ENCODE data around the gene ME2. TPM values are rescaled to one million over a fixed set of nuclear protein-coding genes. Genes with fewer than 3 reads are reported as not detected.

The ME2 gene
- total RNA-seq, 1 donor from 2014 or later: 54.5 TPM

DNA sequence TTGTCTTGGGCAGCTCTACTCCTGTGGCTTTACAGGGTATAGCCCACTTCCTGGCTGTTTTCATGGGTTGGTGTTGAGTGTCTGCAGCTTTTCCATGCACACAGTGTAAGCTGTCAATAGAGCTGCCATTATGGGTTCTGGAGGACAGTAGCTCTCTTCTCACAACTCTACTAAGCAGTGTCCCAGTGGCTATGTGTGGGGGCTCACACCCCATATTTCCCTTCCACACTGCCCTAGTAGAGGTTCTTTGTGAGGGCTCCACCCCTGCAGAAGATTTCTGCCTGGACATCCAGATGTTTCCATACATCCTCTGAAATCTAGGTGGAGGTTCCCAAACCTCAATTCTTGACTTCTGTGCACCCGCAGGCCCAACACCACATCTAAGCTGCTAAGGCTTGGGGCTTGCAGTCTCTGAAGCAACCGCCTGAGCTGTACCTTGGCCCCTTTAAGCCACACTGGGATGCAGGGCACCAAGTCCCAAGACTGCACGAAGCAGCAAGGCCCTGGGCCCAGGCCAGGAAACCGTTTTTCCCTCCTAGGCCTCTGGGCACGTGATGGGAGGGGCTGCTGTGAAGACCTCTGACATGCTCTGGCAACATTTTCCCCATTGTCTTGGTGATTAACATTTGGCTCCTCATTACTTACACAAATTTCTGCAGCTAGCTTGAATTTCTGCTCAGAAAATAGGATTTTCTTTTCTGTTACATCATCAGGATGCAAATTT, 98.3 kb downstream of the ME2 start:
- DNase-seq: no peak
- intact Hi-C loops (cut with micrococcal nuclease): loop anchor here (10.0 kb wide), 1 partner anchor 48 kb away; no protein-coding TSS in a partner anchor
- TF ChIP-seq, protein P1, sequence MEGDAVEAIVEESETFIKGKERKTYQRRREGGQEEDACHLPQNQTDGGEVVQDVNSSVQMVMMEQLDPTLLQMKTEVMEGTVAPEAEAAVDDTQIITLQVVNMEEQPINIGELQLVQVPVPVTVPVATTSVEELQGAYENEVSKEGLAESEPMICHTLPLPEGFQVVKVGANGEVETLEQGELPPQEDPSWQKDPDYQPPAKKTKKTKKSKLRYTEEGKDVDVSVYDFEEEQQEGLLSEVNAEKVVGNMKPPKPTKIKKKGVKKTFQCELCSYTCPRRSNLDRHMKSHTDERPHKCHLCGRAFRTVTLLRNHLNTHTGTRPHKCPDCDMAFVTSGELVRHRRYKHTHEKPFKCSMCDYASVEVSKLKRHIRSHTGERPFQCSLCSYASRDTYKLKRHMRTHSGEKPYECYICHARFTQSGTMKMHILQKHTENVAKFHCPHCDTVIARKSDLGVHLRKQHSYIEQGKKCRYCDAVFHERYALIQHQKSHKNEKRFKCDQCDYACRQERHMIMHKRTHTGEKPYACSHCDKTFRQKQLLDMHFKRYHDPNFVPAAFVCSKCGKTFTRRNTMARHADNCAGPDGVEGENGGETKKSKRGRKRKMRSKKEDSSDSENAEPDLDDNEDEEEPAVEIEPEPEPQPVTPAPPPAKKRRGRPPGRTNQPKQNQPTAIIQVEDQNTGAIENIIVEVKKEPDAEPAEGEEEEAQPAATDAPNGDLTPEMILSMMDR (IDR thresholded peaks at IDR 0.05; ENCODE audit: borderline replicate concordance): no peak
- Histone ChIP-seq H3K4me1 (peaks cover 12% of the 10 kb centered on the region), H3K4me3 (no peak overlapping the region), H3K27ac (replicated peaks) (no peak overlapping the region), H3K9me3 (replicated peaks) (no peaks in the 10 kb centered on the region), H3K36me3 (peaks cover 63% of the 10 kb centered on the region), H3K27me3 (ENCODE audit: low read depth) (no peaks in the 10 kb centered on the region)

DNA sequence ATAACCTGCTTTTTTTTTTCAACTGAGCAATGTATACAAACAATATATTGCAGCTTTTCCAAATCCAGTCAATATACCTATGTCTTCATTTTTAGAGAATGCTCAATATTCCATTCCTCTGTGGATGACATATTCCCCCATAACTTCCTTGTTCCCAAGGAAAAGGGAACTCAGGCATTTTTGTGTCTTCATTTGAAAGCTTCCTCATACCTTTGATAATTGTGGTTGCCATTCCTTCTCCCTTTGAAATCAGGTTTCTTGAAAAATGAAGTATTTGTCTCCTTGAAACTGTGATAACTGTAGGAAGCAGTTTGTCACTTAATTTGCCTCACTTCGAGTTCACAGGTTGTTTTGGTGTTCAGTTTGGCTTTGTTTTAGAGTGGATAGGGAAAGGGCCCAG, 102.5 kb downstream of the ME2 start:
- no peak overlapping the region for H3K27ac ChIP-seq (replicated peaks)
- intact Hi-C loops (cut with micrococcal nuclease): no loop called here
- H3K4me3 ChIP-seq: no peak overlapping the region
- H3K27me3 ChIP-seq (ENCODE audit: low read depth): no peaks in the 10 kb centered on the region
- DNase-seq: no peak
- H3K9me3 ChIP-seq (replicated peaks): no peaks in the 10 kb centered on the region
- TF ChIP-seq, protein P1 (IDR thresholded peaks at IDR 0.05; ENCODE audit: borderline replicate concordance): no peak
- peaks cover 61% of the 10 kb centered on the region for H3K36me3 ChIP-seq
- H3K4me1 ChIP-seq: peaks cover 3% of the 10 kb centered on the region

GRCh38 chr18:50982086-50982801, 103.3 kb downstream of the ME2 start:
- Histone ChIP-seq H3K27ac (replicated peaks) (no peak overlapping the region), H3K4me3 (no peak overlapping the region), H3K4me1 (peaks cover 12% of the 10 kb centered on the region), H3K9me3 (replicated peaks) (no peaks in the 10 kb centered on the region), H3K36me3 (peaks cover 56% of the 10 kb centered on the region), H3K27me3 (ENCODE audit: low read depth) (no peaks in the 10 kb centered on the region)
- TF ChIP-seq, protein P1 (IDR thresholded peaks at IDR 0.05; ENCODE audit: borderline replicate concordance): no peak
- intact Hi-C loops (cut with micrococcal nuclease): no loop called here
- no peak for DNase-seq

GRCh38 chr18:50982802-50983179, 103.9 kb downstream of the ME2 start:
- intact Hi-C loops (cut with micrococcal nuclease): no loop called here
- DNase-seq: no peak
- Histone ChIP-seq H3K27me3 (ENCODE audit: low read depth) (no peaks in the 10 kb centered on the region), H3K36me3 (peaks cover 51% of the 10 kb centered on the region), H3K4me1 (peaks cover 17% of the 10 kb centered on the region), H3K4me3 (no peak overlapping the region), H3K9me3 (replicated peaks) (no peaks in the 10 kb centered on the region), H3K27ac (replicated peaks) (no peak overlapping the region)
- TF ChIP-seq, protein P1 (IDR thresholded peaks at IDR 0.05; ENCODE audit: borderline replicate concordance): no peak

DNA sequence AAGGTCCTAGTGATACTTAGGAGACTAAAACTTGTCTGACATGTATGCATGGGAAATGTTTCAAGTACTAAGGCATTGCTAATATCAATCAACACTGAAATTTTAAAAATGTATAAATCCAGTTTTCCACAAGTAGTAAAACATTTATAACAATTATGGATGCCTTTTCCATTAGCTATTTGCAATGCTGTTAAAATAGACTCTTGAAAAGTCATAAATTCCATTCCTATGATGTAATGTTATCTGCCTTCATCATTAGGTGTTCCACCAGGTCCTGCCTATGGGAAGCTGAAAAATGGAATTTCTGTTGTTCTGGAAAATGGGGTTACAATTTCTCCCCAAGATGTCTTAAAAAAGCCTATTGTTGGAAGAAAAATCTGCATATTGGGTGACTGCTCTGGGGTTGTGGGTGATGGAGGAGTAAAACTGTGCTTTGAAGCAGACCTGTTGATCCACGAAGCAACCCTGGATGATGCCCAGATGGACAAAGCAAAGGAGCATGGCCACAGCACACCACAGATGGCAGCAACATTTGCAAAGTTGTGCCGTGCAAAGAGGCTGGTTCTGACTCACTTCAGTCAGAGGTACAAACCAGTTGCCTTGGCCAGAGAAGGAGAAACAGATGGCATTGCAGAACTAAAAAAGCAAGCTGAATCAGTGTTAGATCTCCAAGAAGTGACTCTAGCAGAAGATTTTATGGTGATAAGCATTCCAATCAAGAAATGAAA, 107.6 kb downstream of the ME2 start:
- Histone ChIP-seq H3K36me3 (peaks cover 24% of the 10 kb centered on the region), H3K4me3 (no peak overlapping the region), H3K4me1 (peaks cover 17% of the 10 kb centered on the region), H3K9me3 (replicated peaks) (no peaks in the 10 kb centered on the region), H3K27me3 (ENCODE audit: low read depth) (no peaks in the 10 kb centered on the region), H3K27ac (replicated peaks) (no peak overlapping the region)
- no peak for DNase-seq
- TF ChIP-seq, protein P1 (IDR thresholded peaks at IDR 0.05; ENCODE audit: borderline replicate concordance): no peak
- intact Hi-C loops (cut with micrococcal nuclease): no loop called here
